ENCODE measurements around the gene TALDO1.
A peak's percentile ranks its signal among the peaks of the same experiment; 100 is the strongest.

Gene TALDO1

DNA sequence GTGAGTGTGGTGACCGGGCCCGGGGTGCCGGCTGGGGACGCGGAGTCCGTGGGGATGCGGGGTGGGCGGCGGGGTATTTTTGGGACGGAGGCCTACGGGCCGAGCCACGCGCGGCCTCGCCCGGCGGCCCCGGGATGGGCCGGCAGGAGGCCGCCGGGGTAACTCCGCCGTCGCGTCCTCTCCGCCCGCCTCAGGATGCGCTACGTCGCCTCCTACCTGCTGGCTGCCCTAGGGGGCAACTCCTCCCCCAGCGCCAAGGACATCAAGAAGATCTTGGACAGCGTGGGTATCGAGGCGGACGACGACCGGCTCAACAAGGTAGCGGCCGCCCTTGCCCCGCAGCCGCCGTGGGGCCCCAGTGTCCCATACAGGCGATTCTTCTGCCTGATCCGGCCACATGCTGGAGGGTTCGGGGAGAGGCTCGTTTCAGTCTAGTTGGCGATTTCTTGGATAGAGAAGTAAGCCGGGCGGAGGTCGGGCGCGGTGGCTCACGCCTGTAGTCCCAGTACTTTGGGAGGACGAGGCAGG lies 62.8 kb downstream of the TALDO1 start:
- Mint-ChIP-seq H3K4me3 (peak overlapping the region; percentile 91), H3K4me1 (peaks cover 53% of the 10 kb centered on the region), H3K36me3 (peaks cover 26% of the 10 kb centered on the region), H3K9me3 (no peaks in the 10 kb centered on the region), H3K27me3 (peaks cover 3% of the 10 kb centered on the region), H3K27ac (peak overlapping the region; percentile 97)
- no peak for DNase-seq
- CTCF ChIA-PET = no interaction called here

DNA sequence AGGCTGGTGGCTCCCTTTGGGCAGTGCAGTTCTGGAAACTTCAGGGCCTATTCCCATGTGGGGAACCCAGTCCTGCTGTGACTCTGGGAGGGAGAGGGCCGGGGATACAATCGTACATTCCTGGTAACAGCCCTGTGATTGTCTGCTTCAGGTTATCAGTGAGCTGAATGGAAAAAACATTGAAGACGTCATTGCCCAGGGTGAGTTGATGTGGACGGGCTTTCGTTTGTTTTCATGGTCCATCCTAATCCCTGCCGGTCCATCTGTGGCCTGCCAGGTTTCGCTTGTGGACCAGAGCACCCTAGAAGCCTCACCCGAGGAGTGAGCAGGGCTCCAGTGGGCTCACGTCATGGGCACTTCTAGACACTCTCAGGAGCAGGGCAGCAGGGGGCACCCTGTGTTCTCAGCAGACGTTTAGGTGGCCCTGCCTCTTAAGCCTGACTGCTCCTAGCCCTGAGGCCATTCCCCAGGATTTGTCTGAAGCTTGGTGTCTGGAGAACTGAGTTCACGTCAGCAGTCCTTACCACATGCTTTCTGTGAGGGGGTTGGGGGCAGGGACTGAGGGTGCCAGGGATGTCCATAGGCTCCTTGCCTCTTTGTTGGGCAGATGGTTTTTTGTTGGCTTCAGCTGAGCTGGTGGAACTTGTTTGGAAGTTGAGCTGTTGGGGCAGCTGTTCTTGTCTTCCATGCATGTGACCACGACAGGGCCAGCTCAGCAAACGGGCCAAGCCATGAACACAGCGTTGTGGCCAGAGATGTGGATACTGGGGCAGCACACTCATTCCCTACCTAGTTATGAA lies 64.4 kb downstream of the TALDO1 start:
- Mint-ChIP-seq H3K27me3 (peaks cover 3% of the 10 kb centered on the region), H3K36me3 (peaks cover 26% of the 10 kb centered on the region), H3K4me1 (peaks cover 44% of the 10 kb centered on the region), H3K9me3 (no peaks in the 10 kb centered on the region), H3K4me3 (peak overlapping the region; percentile 91), H3K27ac (peak overlapping the region; percentile 90)
- no peak for DNase-seq
- CTCF ChIA-PET = no interaction called here

DNA sequence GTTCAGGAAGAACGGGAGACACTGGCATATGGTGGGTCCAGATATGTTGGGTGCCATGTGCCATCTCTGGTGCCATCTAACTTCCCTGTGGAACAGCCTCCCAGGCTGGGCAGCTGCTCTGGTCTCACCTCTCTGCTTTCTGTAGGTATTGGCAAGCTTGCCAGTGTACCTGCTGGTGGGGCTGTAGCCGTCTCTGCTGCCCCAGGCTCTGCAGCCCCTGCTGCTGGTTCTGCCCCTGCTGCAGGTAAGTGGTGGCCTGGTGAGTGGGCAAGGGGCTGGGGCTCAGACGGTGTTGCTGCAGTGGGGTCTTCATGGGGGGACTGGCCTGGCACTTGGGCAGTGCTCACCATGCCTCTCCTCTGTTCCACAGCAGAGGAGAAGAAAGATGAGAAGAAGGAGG lies 65.1 kb downstream of the TALDO1 start:
- peaks cover 26% of the 10 kb centered on the region for H3K36me3 Mint-ChIP-seq
- H3K27ac Mint-ChIP-seq = peak overlapping the region; percentile 90
- CTCF ChIA-PET = no interaction called here
- peaks cover 3% of the 10 kb centered on the region for H3K27me3 Mint-ChIP-seq
- H3K4me1 Mint-ChIP-seq = peaks cover 42% of the 10 kb centered on the region
- DNase-seq = no peak
- no peaks in the 10 kb centered on the region for H3K9me3 Mint-ChIP-seq
- H3K4me3 Mint-ChIP-seq = peak overlapping the region; percentile 21

DNA sequence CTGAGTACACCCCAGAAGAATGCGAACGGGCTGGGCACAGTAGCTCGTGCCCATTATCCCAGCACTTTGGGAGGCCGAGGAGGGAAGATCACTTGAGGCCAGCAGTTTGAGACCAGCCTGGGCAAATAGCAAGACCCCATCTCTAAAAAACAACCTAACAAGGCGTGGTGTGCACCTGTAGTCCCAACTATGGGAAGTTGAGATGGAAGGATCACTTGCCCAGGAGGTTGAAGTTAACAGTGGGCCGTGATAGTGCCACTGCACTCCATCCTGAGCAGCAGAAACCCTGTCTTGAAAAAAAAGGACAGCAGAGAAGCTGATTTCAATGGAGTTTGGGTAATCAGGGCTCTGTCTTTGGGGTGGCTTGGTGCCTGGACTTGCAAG lies 65.8 kb downstream of the TALDO1 start:
- no peaks in the 10 kb centered on the region for H3K9me3 Mint-ChIP-seq
- peaks cover 3% of the 10 kb centered on the region for H3K27me3 Mint-ChIP-seq
- CTCF ChIA-PET = no interaction called here
- no peak for DNase-seq
- peaks cover 37% of the 10 kb centered on the region for H3K4me1 Mint-ChIP-seq
- H3K36me3 Mint-ChIP-seq = peaks cover 26% of the 10 kb centered on the region
- H3K27ac Mint-ChIP-seq = no peak overlapping the region
- no peak overlapping the region for H3K4me3 Mint-ChIP-seq

DNA sequence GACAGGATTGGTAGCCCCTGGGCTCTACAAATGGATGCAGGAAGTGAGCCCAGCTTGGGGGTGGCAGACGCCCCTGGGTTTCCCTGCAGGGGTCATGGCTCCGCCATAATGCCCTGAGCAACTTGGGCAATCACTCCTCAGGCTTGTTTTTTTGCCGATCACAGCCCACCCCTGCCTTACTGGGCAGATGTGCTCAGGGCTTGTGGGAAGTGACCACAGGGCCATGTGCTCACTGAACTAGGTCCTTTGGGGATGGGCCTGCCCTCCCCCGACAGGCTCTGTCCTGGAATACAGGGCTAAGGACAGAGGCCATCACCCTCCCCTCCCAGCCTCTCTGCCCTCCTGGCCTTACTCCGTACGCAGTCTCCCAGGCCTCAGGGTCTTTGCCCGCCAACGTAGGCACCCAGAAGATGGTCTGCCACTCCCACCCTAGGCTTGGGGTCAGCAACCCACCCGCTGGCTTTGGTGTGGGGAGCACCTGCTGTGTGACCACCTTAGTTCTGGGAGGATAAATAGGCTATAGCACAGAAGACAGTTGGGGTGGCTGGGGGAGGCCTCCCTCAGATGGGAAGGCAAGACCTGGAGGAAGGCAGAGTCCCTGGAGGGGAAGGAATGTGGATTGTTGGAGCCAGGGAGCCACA lies 66.3 kb downstream of the TALDO1 start:
- CTCF ChIA-PET = no interaction called here
- Mint-ChIP-seq H3K36me3 (peaks cover 26% of the 10 kb centered on the region), H3K9me3 (no peaks in the 10 kb centered on the region), H3K27me3 (peaks cover 3% of the 10 kb centered on the region), H3K27ac (no peak overlapping the region), H3K4me1 (peaks cover 35% of the 10 kb centered on the region), H3K4me3 (no peak overlapping the region)
- no peak for DNase-seq
